SK-N-SH treated with all-trans-retinoic acid at 6 μM for 48 hours (cell line): ENCODE data around the gene LELP1.

Experiments
- ATAC-seq: fragments of 200-7000 bp; cut with Tn5 transposase; 3 replicates; pipeline ENCODE4 v1.9.1; 2020; ENCODE audit warnings: mild to moderate bottlenecking, moderate library complexity
- ARNTL ChIP-seq: fragments of 450-650 bp; formaldehyde crosslinking; IDR thresholded peaks from 2 replicates; pipeline ENCODE4 v1.5.0; 2020; ENCODE audit warnings: low read depth, mild to moderate bottlenecking, moderate library complexity, borderline replicate concordance
- BACH2 ChIP-seq: fragments of 250-450 bp; sonication (Bioruptor Pico); IDR thresholded peaks from 2 replicates; pipeline ENCODE4 v1.9.0; 2021; ENCODE audit warnings: mild to moderate bottlenecking, borderline replicate concordance
- CREB5 ChIP-seq: fragments of 250-450 bp; sonication (Bioruptor Pico); IDR thresholded peaks from 2 replicates; pipeline ENCODE4 v1.5.1; 2020; ENCODE audit warnings: low read depth, mild to moderate bottlenecking, moderate library complexity
- CSDC2 ChIP-seq: fragments of 250-450 bp; sonication (Bioruptor Pico); IDR thresholded peaks from 2 replicates; pipeline ENCODE4 v1.5.0; 2020; ENCODE audit warnings: mild to moderate bottlenecking, moderate library complexity
- ESRRG ChIP-seq: fragments of 250-450 bp; sonication (Bioruptor Pico); IDR thresholded peaks from 2 replicates; pipeline ENCODE4 v1.6.1; 2021; ENCODE audit warnings: mild to moderate bottlenecking
- GLIS3 ChIP-seq: fragments of 250-450 bp; sonication (Bioruptor Pico); IDR thresholded peaks from 2 replicates; pipeline ENCODE4 v1.5.0; 2020; ENCODE audit warnings: mild to moderate bottlenecking, moderate library complexity
- ISL1 ChIP-seq: fragments of 250-450 bp; sonication (Bioruptor Pico); IDR thresholded peaks from 2 replicates; pipeline ENCODE4 v2.1.2; 2022; ENCODE audit warnings: mild to moderate bottlenecking, moderate library complexity
- OSR1 ChIP-seq: fragments of 250-450 bp; sonication (Bioruptor Pico); IDR thresholded peaks from 2 replicates; pipeline ENCODE4 v1.8.0; 2022; ENCODE audit warnings: moderate library complexity, mild to moderate bottlenecking, inconsistent platforms
- POU6F1 ChIP-seq: fragments of 250-450 bp; sonication (Bioruptor Pico); IDR thresholded peaks from 2 replicates; pipeline ENCODE4 v1.8.0; 2021; ENCODE audit warnings: low read depth, mild to moderate bottlenecking, moderate library complexity, borderline replicate concordance
- PPARA ChIP-seq: fragments of 250-450 bp; sonication (Bioruptor Pico); IDR thresholded peaks from 2 replicates; pipeline ENCODE4 v1.5.0; 2020; ENCODE audit warnings: mild to moderate bottlenecking, borderline replicate concordance
- RARB ChIP-seq: fragments of 250-450 bp; sonication (Bioruptor Pico); IDR thresholded peaks from 2 replicates; pipeline ENCODE4 v1.8.0; 2021; ENCODE audit warnings: mild to moderate bottlenecking, moderate library complexity
- TCF4 ChIP-seq: fragments of 250-450 bp; sonication (Bioruptor Pico); IDR thresholded peaks from 2 replicates; pipeline ENCODE4 v1.8.0; 2021; ENCODE audit warnings: mild to moderate bottlenecking, moderate library complexity, borderline replicate concordance
- TOX ChIP-seq: fragments of 250-450 bp; sonication (Bioruptor Pico); IDR thresholded peaks from 2 replicates; pipeline ENCODE4 v1.8.0; 2021; ENCODE audit warnings: mild to moderate bottlenecking, moderate library complexity, borderline replicate concordance
- ZC3H10 ChIP-seq: fragments of 250-450 bp; sonication (Bioruptor Pico); IDR thresholded peaks from 2 replicates; pipeline ENCODE4 v1.5.1; 2021; ENCODE audit warnings: mild to moderate bottlenecking, moderate library complexity
- ZFP3 ChIP-seq: fragments of 250-450 bp; sonication (Bioruptor Pico); IDR thresholded peaks from 2 replicates; pipeline ENCODE4 v1.5.0; 2020; ENCODE audit warnings: mild to moderate bottlenecking, moderate library complexity
- ZFP30 ChIP-seq: fragments of 450-650 bp; formaldehyde crosslinking; IDR thresholded peaks from 2 replicates; pipeline ENCODE4 v1.5.0; 2022; ENCODE audit warnings: mild to moderate bottlenecking, moderate library complexity
- ZNF565 ChIP-seq: fragments of 450-650 bp; formaldehyde crosslinking; conservative IDR thresholded peaks from 2 replicates; pipeline ENCODE4 v1.5.0; 2020; ENCODE audit warnings: low read depth, mild to moderate bottlenecking, moderate library complexity
- ZNF8 ChIP-seq: fragments of 450-650 bp; formaldehyde crosslinking; IDR thresholded peaks from 2 replicates; pipeline ENCODE4 v1.5.0; 2020; ENCODE audit warnings: mild to moderate bottlenecking, moderate library complexity
- TF ChIP-seq, protein P1 (sequence below): fragments of 250-450 bp; sonication (Bioruptor Pico); IDR thresholded peaks from 2 replicates; pipeline ENCODE4 v1.5.1; 2021; ENCODE audit warnings: mild to moderate bottlenecking, moderate library complexity
- TF ChIP-seq, protein P2 (sequence below): fragments of 250-450 bp; sonication (Bioruptor Pico); IDR thresholded peaks from 2 replicates; pipeline ENCODE4 v1.5.0; 2020; ENCODE audit warnings: mild to moderate bottlenecking, moderate library complexity
- TF ChIP-seq, protein P3 (sequence below): fragments of 250-450 bp; sonication (Bioruptor Pico); IDR thresholded peaks from 2 replicates; pipeline ENCODE4 v1.8.0; 2020; ENCODE audit warnings: mild to moderate bottlenecking, moderate library complexity, borderline replicate concordance

Gene LELP1

DNA sequence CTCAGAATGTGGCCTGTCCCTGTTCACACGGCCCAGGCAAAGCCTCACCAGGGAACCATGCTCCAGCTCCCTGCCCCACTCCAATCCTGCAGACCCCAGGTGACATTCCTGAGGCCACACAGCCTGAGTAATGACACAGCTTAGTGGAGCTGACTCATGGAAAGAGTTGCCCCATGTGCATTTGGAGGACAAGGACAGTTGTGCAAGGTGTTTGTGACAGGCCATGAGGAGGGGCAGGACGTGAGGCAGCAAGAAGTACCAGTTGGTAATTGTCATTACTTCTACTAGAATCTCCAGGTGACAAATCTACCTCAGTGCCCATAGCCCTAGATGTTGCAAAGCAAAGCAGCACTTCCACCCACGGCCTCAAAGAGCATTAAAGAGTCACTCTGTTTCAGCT lies 29.3 kb downstream of the LELP1 start (continued):
- TF ChIP-seq ZFP30 (CRISPR knock-in tag) (no peak), ARNTL (CRISPR knock-in tag) (no peak), ZFP3 (CRISPR knock-in tag) (no peak)
- TF ChIP-seq, all 23 proteins: peak for 0

- TF ChIP-seq ISL1 (CRISPR knock-in tag) (no peak), POU6F1 (CRISPR knock-in tag) (no peak), CSDC2 (no peak), TOX (CRISPR knock-in tag) (no peak), ZNF8 (no peak), GLIS3 (CRISPR knock-in tag) (no peak), ZC3H10 (CRISPR knock-in tag) (no peak), BACH2 (CRISPR knock-in tag) (no peak), ARNTL (CRISPR knock-in tag) (no peak), ZFP3 (CRISPR knock-in tag) (no peak), ZNF565 (CRISPR knock-in tag) (no peak)
- TF ChIP-seq, protein P1, sequence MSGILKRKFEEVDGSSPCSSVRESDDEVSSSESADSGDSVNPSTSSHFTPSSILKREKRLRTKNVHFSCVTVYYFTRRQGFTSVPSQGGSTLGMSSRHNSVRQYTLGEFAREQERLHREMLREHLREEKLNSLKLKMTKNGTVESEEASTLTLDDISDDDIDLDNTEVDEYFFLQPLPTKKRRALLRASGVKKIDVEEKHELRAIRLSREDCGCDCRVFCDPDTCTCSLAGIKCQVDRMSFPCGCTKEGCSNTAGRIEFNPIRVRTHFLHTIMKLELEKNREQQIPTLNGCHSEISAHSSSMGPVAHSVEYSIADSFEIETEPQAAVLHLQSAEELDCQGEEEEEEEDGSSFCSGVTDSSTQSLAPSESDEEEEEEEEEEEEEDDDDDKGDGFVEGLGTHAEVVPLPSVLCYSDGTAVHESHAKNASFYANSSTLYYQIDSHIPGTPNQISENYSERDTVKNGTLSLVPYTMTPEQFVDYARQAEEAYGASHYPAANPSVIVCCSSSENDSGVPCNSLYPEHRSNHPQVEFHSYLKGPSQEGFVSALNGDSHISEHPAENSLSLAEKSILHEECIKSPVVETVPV (CRISPR knock-in tag) = no peak
- TF ChIP-seq, protein P2, sequence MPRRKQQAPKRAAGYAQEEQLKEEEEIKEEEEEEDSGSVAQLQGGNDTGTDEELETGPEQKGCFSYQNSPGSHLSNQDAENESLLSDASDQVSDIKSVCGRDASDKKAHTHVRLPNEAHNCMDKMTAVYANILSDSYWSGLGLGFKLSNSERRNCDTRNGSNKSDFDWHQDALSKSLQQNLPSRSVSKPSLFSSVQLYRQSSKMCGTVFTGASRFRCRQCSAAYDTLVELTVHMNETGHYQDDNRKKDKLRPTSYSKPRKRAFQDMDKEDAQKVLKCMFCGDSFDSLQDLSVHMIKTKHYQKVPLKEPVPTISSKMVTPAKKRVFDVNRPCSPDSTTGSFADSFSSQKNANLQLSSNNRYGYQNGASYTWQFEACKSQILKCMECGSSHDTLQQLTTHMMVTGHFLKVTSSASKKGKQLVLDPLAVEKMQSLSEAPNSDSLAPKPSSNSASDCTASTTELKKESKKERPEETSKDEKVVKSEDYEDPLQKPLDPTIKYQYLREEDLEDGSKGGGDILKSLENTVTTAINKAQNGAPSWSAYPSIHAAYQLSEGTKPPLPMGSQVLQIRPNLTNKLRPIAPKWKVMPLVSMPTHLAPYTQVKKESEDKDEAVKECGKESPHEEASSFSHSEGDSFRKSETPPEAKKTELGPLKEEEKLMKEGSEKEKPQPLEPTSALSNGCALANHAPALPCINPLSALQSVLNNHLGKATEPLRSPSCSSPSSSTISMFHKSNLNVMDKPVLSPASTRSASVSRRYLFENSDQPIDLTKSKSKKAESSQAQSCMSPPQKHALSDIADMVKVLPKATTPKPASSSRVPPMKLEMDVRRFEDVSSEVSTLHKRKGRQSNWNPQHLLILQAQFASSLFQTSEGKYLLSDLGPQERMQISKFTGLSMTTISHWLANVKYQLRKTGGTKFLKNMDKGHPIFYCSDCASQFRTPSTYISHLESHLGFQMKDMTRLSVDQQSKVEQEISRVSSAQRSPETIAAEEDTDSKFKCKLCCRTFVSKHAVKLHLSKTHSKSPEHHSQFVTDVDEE (CRISPR knock-in tag) = no peak
- TF ChIP-seq, all 23 proteins: peak for 0
- ATAC-seq = no peak
Measured at GRCh38 chr1:153233448-153233847, 30.2 kb downstream of the LELP1 start.

- no peak for TF ChIP-seq ESRRG (CRISPR knock-in tag)
- no peak for TF ChIP-seq PPARA
- TF ChIP-seq TOX (CRISPR knock-in tag) = no peak
- TF ChIP-seq, protein P2 (CRISPR knock-in tag) = no peak
- TF ChIP-seq, protein P3, sequence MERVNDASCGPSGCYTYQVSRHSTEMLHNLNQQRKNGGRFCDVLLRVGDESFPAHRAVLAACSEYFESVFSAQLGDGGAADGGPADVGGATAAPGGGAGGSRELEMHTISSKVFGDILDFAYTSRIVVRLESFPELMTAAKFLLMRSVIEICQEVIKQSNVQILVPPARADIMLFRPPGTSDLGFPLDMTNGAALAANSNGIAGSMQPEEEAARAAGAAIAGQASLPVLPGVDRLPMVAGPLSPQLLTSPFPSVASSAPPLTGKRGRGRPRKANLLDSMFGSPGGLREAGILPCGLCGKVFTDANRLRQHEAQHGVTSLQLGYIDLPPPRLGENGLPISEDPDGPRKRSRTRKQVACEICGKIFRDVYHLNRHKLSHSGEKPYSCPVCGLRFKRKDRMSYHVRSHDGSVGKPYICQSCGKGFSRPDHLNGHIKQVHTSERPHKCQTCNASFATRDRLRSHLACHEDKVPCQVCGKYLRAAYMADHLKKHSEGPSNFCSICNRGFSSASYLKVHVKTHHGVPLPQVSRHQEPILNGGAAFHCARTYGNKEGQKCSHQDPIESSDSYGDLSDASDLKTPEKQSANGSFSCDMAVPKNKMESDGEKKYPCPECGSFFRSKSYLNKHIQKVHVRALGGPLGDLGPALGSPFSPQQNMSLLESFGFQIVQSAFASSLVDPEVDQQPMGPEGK = no peak
- no peak for TF ChIP-seq BACH2 (CRISPR knock-in tag)
- TF ChIP-seq POU6F1 (CRISPR knock-in tag) = no peak
- no peak for TF ChIP-seq GLIS3 (CRISPR knock-in tag)
- no peak for TF ChIP-seq ARNTL (CRISPR knock-in tag)
- TF ChIP-seq CSDC2 = no peak
- TF ChIP-seq, protein P1 (CRISPR knock-in tag) = no peak
- no peak for TF ChIP-seq TCF4
- TF ChIP-seq ZFP30 (CRISPR knock-in tag) = no peak
- TF ChIP-seq ZNF8 = no peak
- no peak for TF ChIP-seq OSR1 (CRISPR knock-in tag)
- TF ChIP-seq CREB5 (CRISPR knock-in tag) = no peak
- no peak for TF ChIP-seq RARB
- no peak for TF ChIP-seq ZNF565 (CRISPR knock-in tag)
- TF ChIP-seq ISL1 (CRISPR knock-in tag) = no peak
- peak; percentile 47; the same call in 1 of the 3 replicates for ATAC-seq
Measured at GRCh38 chr1:153238527-153238926, 35.3 kb downstream of the LELP1 start.
